HepG2 (cell line): Measurements from ENCODE around the gene TM4SF4. TPM values are rescaled to one million over a fixed set of nuclear protein-coding genes. Genes with fewer than 3 reads are reported as not detected.

Experiments
- ETV5 ChIP-seq: IDR thresholded peaks from 2 replicates; pipeline ENCODE4 v1.6.1; 2018; ENCODE audit warnings: missing biosample characterization, missing genetic modification reagents, inconsistent platforms, borderline replicate concordance
- FOXJ3 ChIP-seq: sonication (generic); formaldehyde crosslinking; IDR thresholded peaks from 2 replicates; pipeline ENCODE4 v1.4.0; 2020; ENCODE audit warnings: missing genetic modification reagents, mild to moderate bottlenecking, borderline replicate concordance
- GATAD2A ChIP-seq: IDR thresholded peaks from 2 replicates; pipeline ENCODE4 v1.6.1; 2016
- HMGXB3 ChIP-seq: sonication (generic); formaldehyde crosslinking; IDR thresholded peaks from 2 replicates; pipeline ENCODE4 v1.4.0; 2020; ENCODE audit warnings: missing genetic modification reagents, borderline replicate concordance
- IKZF4 ChIP-seq: sonication (generic); formaldehyde crosslinking; IDR thresholded peaks from 2 replicates; pipeline ENCODE4 v1.5.1; 2020; ENCODE audit warnings: borderline replicate concordance, mild to moderate bottlenecking, low read depth, missing genetic modification reagents; ENCODE audit errors: not compliant biosample characterization
- MAZ ChIP-seq, 2 experiments: sonication (generic) in 1 of 2; formaldehyde crosslinking in 1 of 2; IDR thresholded peaks; 2 replicates each; pipeline versions ENCODE4 v1.5.0 to v1.6.1; 2012 to 2020; ENCODE audit warnings: low read depth in 2 of 2, mild to moderate bottlenecking in 2 of 2, borderline replicate concordance in 1 of 2, improper control_type of control experiment in 1 of 2, low read length in 1 of 2, missing genetic modification reagents in 1 of 2, moderate library complexity in 1 of 2
- MED1 ChIP-seq: sonication (generic); formaldehyde crosslinking; IDR thresholded peaks from 2 replicates; pipeline ENCODE4 v1.4.0; 2020; ENCODE audit warnings: missing genetic modification reagents
- MIER3 ChIP-seq: IDR thresholded peaks from 2 replicates; pipeline ENCODE4 v1.6.1; 2016; ENCODE audit warnings: missing compliant biosample characterization, borderline replicate concordance
- PAXIP1 ChIP-seq: sonication (generic); formaldehyde crosslinking; conservative IDR thresholded peaks from 2 replicates; pipeline ENCODE4 v1.4.0; 2020; ENCODE audit warnings: mild to moderate bottlenecking, missing genetic modification reagents, moderate library complexity
- RNF219 ChIP-seq: sonication (generic); formaldehyde crosslinking; IDR thresholded peaks from 2 replicates; pipeline ENCODE4 v1.5.0; 2020; ENCODE audit warnings: mild to moderate bottlenecking, missing genetic modification reagents
- SIX1 ChIP-seq: sonication (generic); formaldehyde crosslinking; IDR thresholded peaks from 2 replicates; pipeline ENCODE4 v1.4.0; 2020; ENCODE audit warnings: missing genetic modification reagents, borderline replicate concordance
- SP140L ChIP-seq: sonication (generic); formaldehyde crosslinking; IDR thresholded peaks from 2 replicates; pipeline ENCODE4 v1.4.0; 2020; ENCODE audit warnings: missing genetic modification reagents, borderline replicate concordance
- TSC22D2 ChIP-seq: sonication (generic); formaldehyde crosslinking; IDR thresholded peaks from 2 replicates; pipeline ENCODE4 v1.5.1; 2020; ENCODE audit warnings: missing genetic modification reagents, mild to moderate bottlenecking, borderline replicate concordance
- ZNF30 ChIP-seq: sonication (generic); formaldehyde crosslinking; IDR thresholded peaks from 2 replicates; pipeline ENCODE4 v1.5.0; 2020; ENCODE audit warnings: mild to moderate bottlenecking, missing genetic modification reagents
- ZSCAN21 ChIP-seq: sonication (generic); formaldehyde crosslinking; IDR thresholded peaks from 2 replicates; pipeline ENCODE4 v1.8.0; 2022; ENCODE audit warnings: mild to moderate bottlenecking, missing genetic modification reagents, moderate library complexity, borderline replicate concordance
- polyA plus RNA-seq, 8 experiments: library from polyadenylated mRNA; depleted of rRNA in 3 of 8; stranded (reverse) in 7 of 8; unstranded in 1 of 8; fragments of >200 nt; fragmentation: Illumina TruSeq in 4 of 8; extraction: Trizol in 4 of 8; gene quantifications; 2 replicates each; pipeline versions ENCODE4 v1.2.1 to v1.2.3, GENCODE V29; 2011 to 2016; ENCODE audit warnings: low read depth in 4 of 8, missing spikeins in 1 of 8, mixed read lengths in 1 of 8; ENCODE audit not compliant: insufficient read depth in 1 of 8
- total RNA-seq, 5 experiments: library from RNA; depleted of rRNA; stranded (reverse); fragments of >200 nt; fragmentation: Illumina TruSeq; extraction: Trizol; gene quantifications; 2 replicates each; pipeline ENCODE4 v1.2.3, GENCODE V29; 2016; ENCODE audit warnings: low read depth in 1 of 5

TM4SF4 gene
- total and polyA plus RNA-seq, 2 of the 13 experiments (the other 11 are each of a cell fraction or from before 2014, with no cell fraction given) = 0.63 to 0.95 TPM

GRCh38 chr3:149480326-149481017, 6.0 kb downstream of the TM4SF4 start (continued):
- TF ChIP-seq IKZF4 (CRISPR knock-in tag) (no peak), MIER3 (CRISPR knock-in tag) (peak; percentile 71; the same call in 1 of the 2 replicates), SIX1 (CRISPR knock-in tag) (no peak), FOXJ3 (0 out of 2 replicates have a peak, but pooled peaks have one; percentile 22), MED1 (peak; percentile 78), TSC22D2 (CRISPR knock-in tag) (peak; percentile 72; the same call in 1 of the 2 replicates), RNF219 (CRISPR knock-in tag) (no peak), PAXIP1 (CRISPR knock-in tag) (peak; percentile 37; the same call in 1 of the 2 replicates), HMGXB3 (CRISPR knock-in tag) (peak; percentile 38; the same call in 1 of the 2 replicates), GATAD2A (peak; percentile 75), MAZ (IDR thresholded peaks at IDR 0.05; ENCODE audit: borderline replicate concordance, low read depth, low read length) (no peak), MAZ (CRISPR knock-in tag; IDR thresholded peaks at IDR 0.05; ENCODE audit: low read depth) (no peak), ZNF30 (CRISPR knock-in tag) (no peak), ZSCAN21 (no peak), SP140L (CRISPR knock-in tag) (no peak), ETV5 (CRISPR knock-in tag) (no peak)
